GM12878 (cell line): Measurements from ENCODE around the gene DCTN2. TPM values are rescaled to one million over a fixed set of nuclear protein-coding genes. Genes with fewer than 3 reads are reported as not detected.

ENCODE experiments used
- ASH2L ChIP-seq: fragments of 300-600, 200-600 bp; sonication (generic); IDR thresholded peaks from 2 replicates; pipeline ENCODE4 v1.6.1; 2017; ENCODE audit warnings: low read depth, mild to moderate bottlenecking, borderline replicate concordance
- BHLHE40 ChIP-seq, 2 experiments: fragments of 450-650 bp in 1 of 2; IDR thresholded peaks; 2 replicates each; pipeline ENCODE4 v1.6.1; 2011 to 2017; ENCODE audit warnings: low read depth in 2 of 2, borderline replicate concordance in 1 of 2, improper control_type of control experiment in 1 of 2, low read length in 1 of 2, mild to moderate bottlenecking in 1 of 2
- E2F8 ChIP-seq: fragments of 450-650 bp; IDR thresholded peaks from 2 replicates; pipeline ENCODE4 v1.6.1; 2018; ENCODE audit warnings: mild to moderate bottlenecking, low read depth, moderate library complexity; ENCODE audit not compliant: partially characterized antibody
- EP300 ChIP-seq, 2 experiments: fragments of 150-350 bp in 1 of 2; IDR thresholded peaks; 2 replicates each; pipeline ENCODE4 v1.6.1; 2011 to 2012; ENCODE audit warnings: low read depth in 2 of 2, low read length in 2 of 2, borderline replicate concordance in 1 of 2, improper control_type of control experiment in 1 of 2, inconsistent platforms in 1 of 2; ENCODE audit not compliant: control insufficient read depth in 1 of 2
- FOXM1 ChIP-seq: IDR thresholded peaks from 2 replicates; pipeline ENCODE4 v1.6.1; 2012; ENCODE audit warnings: low read depth, mild to moderate bottlenecking, inconsistent platforms, low read length, moderate library complexity
- GABPA ChIP-seq: IDR thresholded peaks from 2 replicates; pipeline ENCODE4 v1.6.1; 2014; ENCODE audit warnings: antibody characterized with exemption, low read depth, mild to moderate bottlenecking, inconsistent platforms
- IKZF1 ChIP-seq: fragments of 450-650 bp; conservative IDR thresholded peaks from 2 replicates; pipeline ENCODE4 v1.6.1; 2017; ENCODE audit warnings: antibody characterized with exemption, mild to moderate bottlenecking
- IRF5 ChIP-seq: fragments of 450-650 bp; IDR thresholded peaks from 2 replicates; pipeline ENCODE4 v1.6.1; 2017; ENCODE audit warnings: borderline replicate concordance
- KDM1A ChIP-seq: fragments of 200-600 bp; sonication (generic); IDR thresholded peaks from 2 replicates; pipeline ENCODE4 v1.6.1; 2016; ENCODE audit warnings: borderline replicate concordance
- MYC ChIP-seq: IDR thresholded peaks from 2 replicates; pipeline ENCODE4 v1.6.1; 2011; ENCODE audit warnings: mild to moderate bottlenecking, low read length, moderate library complexity, inconsistent platforms; ENCODE audit not compliant: insufficient read depth, insufficient replicate concordance, insufficient read length, severe bottlenecking
- NBN ChIP-seq: fragments of 450-650 bp; IDR thresholded peaks from 2 replicates; pipeline ENCODE4 v1.6.1; 2016
- SIN3A ChIP-seq: IDR thresholded peaks from 2 replicates; pipeline ENCODE4 v1.6.1; 2012; ENCODE audit warnings: low read depth, low read length, improper control_type of control experiment
- SPI1 ChIP-seq: IDR thresholded peaks from 2 replicates; pipeline ENCODE4 v1.6.1; 2011; ENCODE audit warnings: low read depth, mild to moderate bottlenecking, low read length, moderate library complexity, borderline replicate concordance; ENCODE audit not compliant: insufficient read depth
- SREBF1 ChIP-seq: IDR thresholded peaks from 2 replicates; pipeline ENCODE4 v1.6.1; 2012; ENCODE audit warnings: mild to moderate bottlenecking, low read length
- STAT1 ChIP-seq: fragments of 450-650 bp; conservative IDR thresholded peaks from 2 replicates; pipeline ENCODE4 v1.6.1; 2014; ENCODE audit warnings: antibody characterized with exemption, mild to moderate bottlenecking
- TBL1XR1 ChIP-seq: IDR thresholded peaks from 2 replicates; pipeline ENCODE4 v1.6.1; 2012; ENCODE audit warnings: low read depth, low read length, improper control_type of control experiment
- ZNF384 ChIP-seq: IDR thresholded peaks from 2 replicates; pipeline ENCODE4 v1.6.1; 2012; ENCODE audit warnings: low read depth, mild to moderate bottlenecking, low read length, improper control_type of control experiment, borderline replicate concordance
- ZNF622 ChIP-seq: fragments of 450-650 bp; IDR thresholded peaks from 2 replicates; pipeline ENCODE4 v1.6.1; 2017; ENCODE audit warnings: mild to moderate bottlenecking, inconsistent platforms
- polyA plus RNA-seq, 11 experiments: library from polyadenylated mRNA; depleted of rRNA in 4 of 11; unstranded in 6 of 11; stranded (reverse) in 5 of 11; fragments of >200 nt; fragmentation: Nextera tagmentation in 4 of 11; fragmentation: Illumina TruSeq in 1 of 11; extraction: Ambion mirVana in 4 of 11; extraction: Trizol in 1 of 11; gene quantifications; 1 replicate in 1 of 11; 2 replicates in 10 of 11; pipeline versions ENCODE4 v1.2.1 to v1.2.3, GENCODE V29; 2011 to 2016; ENCODE audit warnings: inconsistent platforms in 2 of 11, missing spikeins in 2 of 11, low read depth in 1 of 11
- total RNA-seq, 4 experiments: library from RNA; depleted of rRNA in 3 of 4; stranded (reverse); fragments of >200 nt in 3 of 4; fragmentation: Illumina TruSeq in 1 of 4; extraction: Trizol in 1 of 4; gene quantifications; 2 replicates each; pipeline versions ENCODE4 v1.2.1 to v1.2.3, GENCODE V29; 2013 to 2021
- TF ChIP-seq, protein P1 (sequence below): fragments of 450-650 bp; conservative IDR thresholded peaks from 2 replicates; pipeline ENCODE4 v1.6.1; 2017; ENCODE audit warnings: mild to moderate bottlenecking, moderate library complexity
- TF ChIP-seq, protein P2 (sequence below): IDR thresholded peaks from 2 replicates; pipeline ENCODE4 v1.6.1; 2012; ENCODE audit warnings: low read depth, low read length, improper control_type of control experiment

The DCTN2 gene
- total and polyA plus RNA-seq, 10 of the 15 experiments (the other 5 are each of a cell fraction or from before 2014, with no cell fraction given): 32.3 to 171 (median 100) TPM

DNA sequence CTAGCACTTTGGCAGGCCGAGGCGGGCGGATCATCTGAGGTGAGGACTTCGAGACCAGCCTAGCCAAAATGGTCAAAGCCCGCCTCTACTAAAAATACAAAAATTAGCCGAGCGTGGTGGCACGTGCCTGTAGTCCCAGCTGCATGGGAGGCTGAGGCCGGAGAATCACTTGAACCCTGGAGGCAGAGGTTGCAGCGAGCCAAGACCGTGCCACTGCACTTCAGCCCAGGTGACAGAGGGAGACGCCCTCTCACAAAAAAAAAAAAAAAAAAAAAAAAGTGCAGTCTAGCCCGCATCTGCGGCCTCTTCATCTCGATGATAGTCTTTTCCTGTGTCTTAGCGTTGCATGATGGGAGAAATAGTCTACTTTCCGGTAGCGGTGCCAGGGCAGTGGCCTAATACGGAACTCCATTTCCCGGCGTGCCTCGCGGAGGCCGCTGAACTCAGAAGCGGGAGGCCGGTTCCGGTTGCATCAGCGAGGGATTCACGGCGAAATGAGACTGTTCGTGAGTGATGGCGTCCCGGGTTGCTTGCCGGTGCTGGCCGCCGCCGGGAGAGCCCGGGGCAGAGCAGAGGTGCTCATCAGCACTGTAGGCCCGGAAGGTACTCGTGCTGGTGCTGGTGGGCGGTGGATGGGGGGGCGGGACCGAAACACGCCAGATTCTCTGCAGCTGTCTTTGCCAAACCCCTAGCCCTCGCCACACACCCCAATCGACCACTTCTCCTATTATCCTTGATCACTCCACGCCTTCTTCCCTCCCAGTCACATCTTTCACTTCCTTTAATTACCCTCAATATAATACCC, 59.2 kb downstream of the DCTN2 start, which contains the start of gene MARS1 (continued):
- TF ChIP-seq E2F8 (peak; percentile 78), SREBF1 (0 out of 2 replicates have a peak, but pooled peaks have one; percentile 28), GABPA (peak; percentile 94), FOXM1 (peak; percentile 22; the same call in 1 of the 2 replicates), IKZF1 (peak; percentile 92), IRF5 (no peak), SPI1 (peak; percentile 36; the same call in 1 of the 2 replicates), KDM1A (no peak), BHLHE40 (IDR thresholded peaks at IDR 0.05; ENCODE audit: borderline replicate concordance in 1 of 2, low read depth in 2 of 2, low read length in 1 of 2) (peak in 1 of 2 experiments; percentile 84; a peak in 2 of 4 replicates), NBN (peak; percentile 87), ASH2L (no peak), SIN3A (peak; percentile 69; the same call in 1 of the 2 replicates), STAT1 (no peak), ZNF384 (peak; percentile 98), TBL1XR1 (peak; percentile 21; the same call in 1 of the 2 replicates), MYC (peak; percentile 72), ZNF622 (no peak), EP300 (IDR thresholded peaks at IDR 0.05; ENCODE audit: borderline replicate concordance in 1 of 2, control insufficient read depth in 1 of 2, low read depth in 2 of 2, low read length in 2 of 2) (peak in 1 of 2 experiments; percentile 2; a peak in 1 of 4 replicates)
- TF ChIP-seq, protein P1, sequence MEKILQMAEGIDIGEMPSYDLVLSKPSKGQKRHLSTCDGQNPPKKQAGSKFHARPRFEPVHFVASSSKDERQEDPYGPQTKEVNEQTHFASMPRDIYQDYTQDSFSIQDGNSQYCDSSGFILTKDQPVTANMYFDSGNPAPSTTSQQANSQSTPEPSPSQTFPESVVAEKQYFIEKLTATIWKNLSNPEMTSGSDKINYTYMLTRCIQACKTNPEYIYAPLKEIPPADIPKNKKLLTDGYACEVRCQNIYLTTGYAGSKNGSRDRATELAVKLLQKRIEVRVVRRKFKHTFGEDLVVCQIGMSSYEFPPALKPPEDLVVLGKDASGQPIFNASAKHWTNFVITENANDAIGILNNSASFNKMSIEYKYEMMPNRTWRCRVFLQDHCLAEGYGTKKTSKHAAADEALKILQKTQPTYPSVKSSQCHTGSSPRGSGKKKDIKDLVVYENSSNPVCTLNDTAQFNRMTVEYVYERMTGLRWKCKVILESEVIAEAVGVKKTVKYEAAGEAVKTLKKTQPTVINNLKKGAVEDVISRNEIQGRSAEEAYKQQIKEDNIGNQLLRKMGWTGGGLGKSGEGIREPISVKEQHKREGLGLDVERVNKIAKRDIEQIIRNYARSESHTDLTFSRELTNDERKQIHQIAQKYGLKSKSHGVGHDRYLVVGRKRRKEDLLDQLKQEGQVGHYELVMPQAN: peak; percentile 85
- TF ChIP-seq, protein P2, sequence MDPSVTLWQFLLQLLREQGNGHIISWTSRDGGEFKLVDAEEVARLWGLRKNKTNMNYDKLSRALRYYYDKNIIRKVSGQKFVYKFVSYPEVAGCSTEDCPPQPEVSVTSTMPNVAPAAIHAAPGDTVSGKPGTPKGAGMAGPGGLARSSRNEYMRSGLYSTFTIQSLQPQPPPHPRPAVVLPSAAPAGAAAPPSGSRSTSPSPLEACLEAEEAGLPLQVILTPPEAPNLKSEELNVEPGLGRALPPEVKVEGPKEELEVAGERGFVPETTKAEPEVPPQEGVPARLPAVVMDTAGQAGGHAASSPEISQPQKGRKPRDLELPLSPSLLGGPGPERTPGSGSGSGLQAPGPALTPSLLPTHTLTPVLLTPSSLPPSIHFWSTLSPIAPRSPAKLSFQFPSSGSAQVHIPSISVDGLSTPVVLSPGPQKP: peak; percentile 81
